ENCODE data around the gene VSNL1. TPM values are rescaled to one million over a fixed set of nuclear protein-coding genes. Genes with fewer than 3 reads are reported as not detected.

The VSNL1 gene
- total RNA-seq, 1 experiment from 2014 or later: 7.8 TPM

GRCh38 chr2:17599617-17600016, 59.1 kb downstream of the VSNL1 start:
- Histone ChIP-seq H3K27ac (ENCODE audit: low read depth, low read length, poor library complexity, severe bottlenecking) (no peak overlapping the region), H3K4me3 (ENCODE audit: low read depth, low read length, poor library complexity, severe bottlenecking) (no peak overlapping the region), H3K4me1 (ENCODE audit: insufficient read depth, low read length, poor library complexity, severe bottlenecking) (no peaks in the 10 kb centered on the region), H3K9me3 (ENCODE audit: low read depth, low read length, poor library complexity, severe bottlenecking) (no peaks in the 10 kb centered on the region), H3K27me3 (replicated peaks; ENCODE audit: insufficient read depth, low read depth, low read length, poor library complexity) (no peaks in the 10 kb centered on the region), H3K36me3 (ENCODE audit: insufficient read depth, low read length, poor library complexity, severe bottlenecking) (no peaks in the 10 kb centered on the region)
- ChIA-PET POLR2A (ENCODE audit: low non-redundant PET) (interaction anchor here (0.6 kb wide), 1 partner anchor 1016 kb away, joined by 3 read pairs; no protein-coding TSS in a partner anchor), CTCF (no interaction called here)
- no peak for DNase-seq (ENCODE audit: low spot score)
- BruUV-seq (replicated peaks): no TSS peak
- TF ChIP-seq CTCF (conservative IDR thresholded peaks at IDR 0.05; ENCODE audit: low read depth, low read length): no peak
- intact Hi-C loops (cut with micrococcal nuclease; ENCODE audit: unreplicated experiment): no loop called here

- no peaks in the 10 kb centered on the region for H3K36me3 ChIP-seq (ENCODE audit: insufficient read depth, low read length, poor library complexity, severe bottlenecking)
- CTCF ChIA-PET: no interaction called here
- H3K27me3 ChIP-seq (replicated peaks; ENCODE audit: insufficient read depth, low read depth, low read length, poor library complexity): no peaks in the 10 kb centered on the region
- BruUV-seq (replicated peaks): no TSS peak
- POLR2A ChIA-PET (ENCODE audit: low non-redundant PET): no interaction called here
- no peak overlapping the region for H3K4me3 ChIP-seq (ENCODE audit: low read depth, low read length, poor library complexity, severe bottlenecking)
- H3K9me3 ChIP-seq (ENCODE audit: low read depth, low read length, poor library complexity, severe bottlenecking): no peaks in the 10 kb centered on the region
- DNase-seq (ENCODE audit: low spot score): no peak
- no peaks in the 10 kb centered on the region for H3K4me1 ChIP-seq (ENCODE audit: insufficient read depth, low read length, poor library complexity, severe bottlenecking)
- no peak for TF ChIP-seq CTCF (conservative IDR thresholded peaks at IDR 0.05; ENCODE audit: low read depth, low read length)
- TF ChIP-seq EZH2 (IDR thresholded peaks at IDR 0.05; ENCODE audit: borderline replicate concordance, low read depth, low read length, poor library complexity, severe bottlenecking): no peak
- intact Hi-C loops (cut with micrococcal nuclease; ENCODE audit: unreplicated experiment): no loop called here
- H3K27ac ChIP-seq (ENCODE audit: low read depth, low read length, poor library complexity, severe bottlenecking): no peak overlapping the region
Measured at GRCh38 chr2:17600556-17601204, 60.2 kb downstream of the VSNL1 start.

- no peak for DNase-seq (ENCODE audit: low spot score)
- Histone ChIP-seq H3K27ac (ENCODE audit: low read depth, low read length, poor library complexity, severe bottlenecking) (no peak overlapping the region), H3K4me3 (ENCODE audit: low read depth, low read length, poor library complexity, severe bottlenecking) (no peak overlapping the region), H3K27me3 (replicated peaks; ENCODE audit: insufficient read depth, low read depth, low read length, poor library complexity) (no peaks in the 10 kb centered on the region), H3K4me1 (ENCODE audit: insufficient read depth, low read length, poor library complexity, severe bottlenecking) (no peaks in the 10 kb centered on the region), H3K36me3 (ENCODE audit: insufficient read depth, low read length, poor library complexity, severe bottlenecking) (no peaks in the 10 kb centered on the region), H3K9me3 (ENCODE audit: low read depth, low read length, poor library complexity, severe bottlenecking) (no peaks in the 10 kb centered on the region)
- POLR2A ChIA-PET (ENCODE audit: low non-redundant PET): interaction anchor here (0.6 kb wide), 1 partner anchor 831 kb away, joined by 4 read pairs; no protein-coding TSS in a partner anchor
- BruUV-seq (replicated peaks): no TSS peak
- CTCF ChIA-PET: no interaction called here
- intact Hi-C loops (cut with micrococcal nuclease; ENCODE audit: unreplicated experiment): no loop called here
- TF ChIP-seq CTCF (conservative IDR thresholded peaks at IDR 0.05; ENCODE audit: low read depth, low read length) (no peak), EZH2 (IDR thresholded peaks at IDR 0.05; ENCODE audit: borderline replicate concordance, low read depth, low read length, poor library complexity, severe bottlenecking) (no peak)
Measured at GRCh38 chr2:17604050-17604449, 63.6 kb downstream of the VSNL1 start.
